Parathyroid adenoma (tissue), 2 donors: ENCODE results near the gene RTCA.
"Not testable (repeated sequence)": the region's sequence is repeated elsewhere in the genome, so short reads cannot be mapped to it uniquely, and the experiment has no call there.

ENCODE experiments used
- H2AFZ ChIP-seq: fragments of 300-600 bp; sonication (generic); one replicate; pipeline ENCODE4 v1.7.0; 2017; ENCODE audit warnings: antibody characterized with exemption, mild to moderate bottlenecking
- H3K27ac ChIP-seq: fragments of 300-600 bp; sonication (generic); one replicate; pipeline ENCODE4 v1.7.0; 2017
- H3K27me3 ChIP-seq: fragments of 300-600 bp; sonication (generic); one replicate; pipeline ENCODE4 v1.7.0; 2017; ENCODE audit warnings: low read length; ENCODE audit not compliant: control insufficient read depth, insufficient read depth
- H3K36me3 ChIP-seq: fragments of 300-600 bp; sonication (generic); one replicate; pipeline ENCODE4 v1.7.0; 2017; ENCODE audit warnings: low read length; ENCODE audit not compliant: control insufficient read depth, insufficient read depth
- H3K4me1 ChIP-seq: fragments of 300-600 bp; sonication (generic); one replicate; pipeline ENCODE4 v1.7.0; 2017; ENCODE audit warnings: control low read depth
- H3K4me2 ChIP-seq: fragments of 300-600 bp; sonication (generic); one replicate; pipeline ENCODE4 v1.7.0; 2017; ENCODE audit warnings: low read length
- H3K4me3 ChIP-seq: fragments of 300-600 bp; sonication (generic); one replicate; pipeline ENCODE4 v1.7.0; 2017; ENCODE audit warnings: low read depth, low read length
- H3K79me2 ChIP-seq: fragments of 300-600 bp; sonication (generic); one replicate; pipeline ENCODE4 v1.7.0; 2017; ENCODE audit warnings: control low read depth
- H3K9ac ChIP-seq: fragments of 300-600 bp; sonication (generic); one replicate; pipeline ENCODE4 v1.7.0; 2017; ENCODE audit warnings: mild to moderate bottlenecking
- H3K9me3 ChIP-seq: fragments of 300-600 bp; sonication (generic); one replicate; pipeline ENCODE4 v1.7.0; 2017; ENCODE audit warnings: low read length; ENCODE audit not compliant: control insufficient read depth
- CTCF ChIP-seq: fragments of 300-600 bp; sonication (generic); IDR thresholded peaks from one replicate; pipeline ENCODE4 v1.7.0; 2017; ENCODE audit warnings: antibody characterized with exemption, mild to moderate bottlenecking
- donor health status: primary hyperparathyroidism.

RTCA gene

GRCh38 chr1:100292711-100293110, 26.7 kb downstream of the RTCA start:
- H3K27ac ChIP-seq: no peak overlapping the region
- H3K79me2 ChIP-seq: no peaks in the 10 kb centered on the region
- no peaks in the 10 kb centered on the region for H3K27me3 ChIP-seq
- no peaks in the 10 kb centered on the region for H3K36me3 ChIP-seq
- no peak for TF ChIP-seq CTCF
- H3K4me1 ChIP-seq: no peaks in the 10 kb centered on the region
- H3K4me3 ChIP-seq: no peak overlapping the region
- H2AFZ ChIP-seq: no peak overlapping the region
- H3K4me2 ChIP-seq: no peak overlapping the region
- no peaks in the 10 kb centered on the region for H3K9me3 ChIP-seq
- no peak overlapping the region for H3K9ac ChIP-seq

GRCh38 chr1:100296140-100296539, 30.1 kb downstream of the RTCA start:
- H2AFZ ChIP-seq: no peak overlapping the region
- H3K27me3 ChIP-seq: no peaks in the 10 kb centered on the region
- no peaks in the 10 kb centered on the region for H3K79me2 ChIP-seq
- H3K27ac ChIP-seq: no peak overlapping the region
- TF ChIP-seq CTCF: no peak
- no peak overlapping the region for H3K9ac ChIP-seq
- H3K36me3 ChIP-seq: no peaks in the 10 kb centered on the region
- no peaks in the 10 kb centered on the region for H3K9me3 ChIP-seq
- no peak overlapping the region for H3K4me3 ChIP-seq
- H3K4me1 ChIP-seq: no peaks in the 10 kb centered on the region
- no peak overlapping the region for H3K4me2 ChIP-seq

DNA sequence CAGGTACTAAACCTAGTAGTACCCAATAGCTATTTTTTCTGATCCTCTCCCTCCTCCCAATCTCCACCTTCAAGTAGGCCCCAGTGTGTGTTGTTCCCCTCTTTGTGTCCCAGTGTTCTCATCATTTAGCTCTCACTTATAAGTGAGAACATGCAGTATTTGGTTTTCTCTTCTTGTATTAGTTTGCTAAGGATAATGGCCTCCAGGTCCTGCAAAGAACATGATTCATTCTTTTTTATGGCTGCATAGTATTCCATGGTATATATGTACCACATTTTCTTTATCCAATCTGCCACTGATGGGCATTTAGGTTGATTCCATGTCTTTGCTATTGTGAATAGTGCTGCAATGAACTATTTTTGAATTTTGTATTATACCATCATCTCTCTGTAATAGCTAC, 31.0 kb downstream of the RTCA start:
- not testable (repeated sequence) for H3K9me3 ChIP-seq, H3K36me3 ChIP-seq, H3K79me2 ChIP-seq, H3K27ac ChIP-seq, H3K4me2 ChIP-seq, H3K9ac ChIP-seq, H3K4me3 ChIP-seq, H3K27me3 ChIP-seq, H2AFZ ChIP-seq, H3K4me1 ChIP-seq

DNA sequence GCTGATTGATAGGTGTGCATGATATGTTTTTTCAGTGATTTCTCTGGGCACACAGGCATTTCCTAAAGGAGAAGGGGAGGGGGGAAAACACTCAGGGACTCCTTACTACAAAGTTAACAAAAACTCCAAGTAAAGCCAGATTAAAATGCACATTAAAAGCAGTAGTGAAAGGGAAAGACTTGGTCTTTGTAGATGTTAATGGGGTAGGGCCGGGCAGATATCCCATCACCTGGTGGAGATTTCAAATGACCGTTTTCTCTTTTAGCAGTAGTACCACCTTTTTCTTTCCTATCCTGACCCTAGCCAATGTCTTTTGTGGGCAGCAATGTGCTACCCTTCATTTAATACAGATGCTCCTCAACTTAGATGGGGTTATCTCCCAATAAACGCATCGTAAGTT, 32.5 kb downstream of the RTCA start:
- Histone ChIP-seq H3K4me1 (no peaks in the 10 kb centered on the region), H3K79me2 (no peaks in the 10 kb centered on the region), H3K9me3 (no peaks in the 10 kb centered on the region), H2AFZ (no peak overlapping the region), H3K27ac (no peak overlapping the region), H3K36me3 (no peaks in the 10 kb centered on the region), H3K9ac (no peak overlapping the region), H3K4me2 (no peak overlapping the region), H3K4me3 (no peak overlapping the region), H3K27me3 (no peaks in the 10 kb centered on the region)
- no peak for TF ChIP-seq CTCF

- no peaks in the 10 kb centered on the region for H3K27me3 ChIP-seq
- no peaks in the 10 kb centered on the region for H3K36me3 ChIP-seq
- no peak overlapping the region for H3K4me3 ChIP-seq
- no peaks in the 10 kb centered on the region for H3K4me1 ChIP-seq
- no peak overlapping the region for H3K4me2 ChIP-seq
- no peak overlapping the region for H3K9ac ChIP-seq
- no peak overlapping the region for H3K27ac ChIP-seq
- no peak overlapping the region for H2AFZ ChIP-seq
- no peak for TF ChIP-seq CTCF
- H3K9me3 ChIP-seq: no peaks in the 10 kb centered on the region
- no peaks in the 10 kb centered on the region for H3K79me2 ChIP-seq
These were observed 33.7 kb downstream of the RTCA start for GRCh38 chr1:100299521-100300222.
